ENCODE results near the gene LMO1. TPM values are rescaled to one million over a fixed set of nuclear protein-coding genes. Genes with fewer than 3 reads are reported as not detected.

The LMO1 gene
- total RNA-seq, 3 donors from 2014 or later (not counting 1 experiment from before 2014, with no cell fraction given) = not detected

- H3K27me3 Mint-ChIP-seq (ENCODE audit: low read depth in 2 of 2) = peaks cover 21 to 47% of the 10 kb centered on the region in 2 donors
- H3K27ac Mint-ChIP-seq = no peak overlapping the region
- H3K9me3 Mint-ChIP-seq = no peaks in the 10 kb centered on the region
- 81% methylated on average over 11 of the region's 11 CpGs for WGBS (ENCODE audit: insufficient coverage)
- TF ChIP-seq CTCF (IDR thresholded peaks at IDR 0.05) = no peak
- intact Hi-C loops (cut with micrococcal nuclease) = no loop called here
- Histone ChIP-seq H3K4me1 (ENCODE audit: control insufficient read depth, insufficient read depth, low read length) (peaks cover 32% of the 10 kb centered on the region), H3K4me3 (ENCODE audit: low read length) (no peak overlapping the region), H3K9me3 (ENCODE audit: control insufficient read depth, insufficient read depth, low read length) (no peaks in the 10 kb centered on the region), H3K36me3 (ENCODE audit: control insufficient read depth, insufficient read depth, low read length) (no peaks in the 10 kb centered on the region), H3K27me3 (ENCODE audit: control insufficient read depth, insufficient read depth, low read length) (peaks cover 4% of the 10 kb centered on the region), H3K27ac (ENCODE audit: low read length) (peak overlapping the region; percentile 17)
- H3K36me3 Mint-ChIP-seq = no peaks in the 10 kb centered on the region
- DNase-seq (no peak), ATAC-seq (no peak)
- no peak overlapping the region for H3K4me3 Mint-ChIP-seq
- H3K4me1 Mint-ChIP-seq = peaks cover 0 to 8% of the 10 kb centered on the region in 2 donors
Observed at GRCh38 chr11:8202516-8203413, 60.9 kb downstream of the LMO1 start.

- TF ChIP-seq CTCF (IDR thresholded peaks at IDR 0.05) = no peak
- Histone ChIP-seq H3K4me3 (ENCODE audit: low read length) (no peak overlapping the region), H3K36me3 (ENCODE audit: control insufficient read depth, insufficient read depth, low read length) (no peaks in the 10 kb centered on the region), H3K27ac (ENCODE audit: low read length) (peak overlapping the region; percentile 38), H3K9me3 (ENCODE audit: control insufficient read depth, insufficient read depth, low read length) (no peaks in the 10 kb centered on the region), H3K4me1 (ENCODE audit: control insufficient read depth, insufficient read depth, low read length) (peaks cover 26% of the 10 kb centered on the region), H3K27me3 (ENCODE audit: control insufficient read depth, insufficient read depth, low read length) (no peaks in the 10 kb centered on the region)
- H3K36me3 Mint-ChIP-seq = no peaks in the 10 kb centered on the region
- peak in 1 of 3 donors; percentile 35 for ATAC-seq
- no peak overlapping the region for H3K27ac Mint-ChIP-seq
- no peaks in the 10 kb centered on the region for H3K9me3 Mint-ChIP-seq
- no peak overlapping the region for H3K4me3 Mint-ChIP-seq
- H3K27me3 Mint-ChIP-seq (ENCODE audit: low read depth in 2 of 2) = peaks cover 17 to 47% of the 10 kb centered on the region in 2 donors
- peaks cover 0 to 2% of the 10 kb centered on the region in 2 donors for H3K4me1 Mint-ChIP-seq
- WGBS (ENCODE audit: insufficient coverage) = 48% methylated on average over 4 of the region's 4 CpGs
- no peak for DNase-seq
- intact Hi-C loops (cut with micrococcal nuclease) = no loop called here
Observed at GRCh38 chr11:8201644-8202365, 61.9 kb downstream of the LMO1 start.

GRCh38 chr11:8199676-8200075 is 64.0 kb downstream of the LMO1 start:
- no peak for ATAC-seq
- Mint-ChIP-seq H3K4me3 (no peak overlapping the region), H3K27me3 (ENCODE audit: low read depth in 2 of 2) (peaks cover 19 to 39% of the 10 kb centered on the region in 2 donors), H3K4me1 (no peaks in the 10 kb centered on the region), H3K9me3 (no peaks in the 10 kb centered on the region), H3K27ac (no peak overlapping the region), H3K36me3 (no peaks in the 10 kb centered on the region)
- Histone ChIP-seq H3K4me1 (ENCODE audit: control insufficient read depth, insufficient read depth, low read length) (peaks cover 17% of the 10 kb centered on the region), H3K9me3 (ENCODE audit: control insufficient read depth, insufficient read depth, low read length) (no peaks in the 10 kb centered on the region), H3K36me3 (ENCODE audit: control insufficient read depth, insufficient read depth, low read length) (no peaks in the 10 kb centered on the region), H3K4me3 (ENCODE audit: low read length) (no peak overlapping the region), H3K27me3 (ENCODE audit: control insufficient read depth, insufficient read depth, low read length) (no peaks in the 10 kb centered on the region), H3K27ac (ENCODE audit: low read length) (no peak overlapping the region)
- 100% methylated on average over 2 of the region's 2 CpGs for whole genome bisulfite sequencing (ENCODE audit: insufficient coverage)
- intact Hi-C loops (cut with micrococcal nuclease) = no loop called here
- TF ChIP-seq CTCF (IDR thresholded peaks at IDR 0.05) = no peak
- DNase-seq = no peak
